ENCODE data around the gene PRIMA1.

The PRIMA1 gene

GRCh38 chr14:93732524-93732923, 55.8 kb downstream of the PRIMA1 start:
- no peak for DNase-seq (ENCODE audit: low read depth in 2 of 2)

- DNase-seq (ENCODE audit: low read depth in 2 of 2) = no peak
Observed at GRCh38 chr14:93731753-93732152, 56.5 kb downstream of the PRIMA1 start.

GRCh38 chr14:93729993-93730392, 58.3 kb downstream of the PRIMA1 start:
- DNase-seq (ENCODE audit: low read depth in 2 of 2) = no peak

GRCh38 chr14:93728651-93729016, 59.7 kb downstream of the PRIMA1 start:
- no peak for DNase-seq (ENCODE audit: low read depth in 2 of 2)

GRCh38 chr14:93727917-93728650, 60.2 kb downstream of the PRIMA1 start:
- no peak for DNase-seq (ENCODE audit: low read depth in 2 of 2)

GRCh38 chr14:93727039-93727740, 61.1 kb downstream of the PRIMA1 start:
- DNase-seq (ENCODE audit: low read depth in 2 of 2) = no peak

- no peak for DNase-seq (ENCODE audit: low read depth in 2 of 2)
Observed at GRCh38 chr14:93725993-93726392, 62.3 kb downstream of the PRIMA1 start.

GRCh38 chr14:93725002-93725582, 63.2 kb downstream of the PRIMA1 start:
- no peak for DNase-seq (ENCODE audit: low read depth in 2 of 2)

- no peak for DNase-seq (ENCODE audit: low read depth in 2 of 2)
Observed at GRCh38 chr14:93723001-93723400, 65.3 kb downstream of the PRIMA1 start.

GRCh38 chr14:93720981-93721483, 67.3 kb downstream of the PRIMA1 start:
- DNase-seq (ENCODE audit: low read depth in 2 of 2) = no peak

GRCh38 chr14:93720076-93720815, 68.0 kb downstream of the PRIMA1 start:
- DNase-seq (ENCODE audit: low read depth in 2 of 2) = no peak

GRCh38 chr14:93719256-93719655, 69.0 kb downstream of the PRIMA1 start:
- no peak for DNase-seq (ENCODE audit: low read depth in 2 of 2)

- no peak for DNase-seq (ENCODE audit: low read depth in 2 of 2)
Observed at GRCh38 chr14:93717668-93718320, 70.5 kb downstream of the PRIMA1 start.

- no peak for DNase-seq (ENCODE audit: low read depth in 2 of 2)
Observed at GRCh38 chr14:93716746-93717667, 71.3 kb downstream of the PRIMA1 start.

- no peak for DNase-seq (ENCODE audit: low read depth in 2 of 2)
Observed at GRCh38 chr14:93716002-93716745, 72.1 kb downstream of the PRIMA1 start.

- DNase-seq (ENCODE audit: low read depth in 2 of 2) = no peak
Observed at GRCh38 chr14:93715279-93715927, 72.9 kb downstream of the PRIMA1 start.

- no peak for DNase-seq (ENCODE audit: low read depth in 2 of 2)
Observed at GRCh38 chr14:93714605-93715004, 73.7 kb downstream of the PRIMA1 start.

- DNase-seq (ENCODE audit: low read depth in 2 of 2) = no peak
Observed at GRCh38 chr14:93713726-93714405, 74.4 kb downstream of the PRIMA1 start.
